Islet of Langerhans (tissue), 1 donor: ENCODE measurements around the gene PEMT.

Experiments used
- FAIRE-seq: peaks from one replicate; lab custom pipeline; 2011; peaks lifted over from hg19 to GRCh38; lab: Jason Lieb, UNC

PEMT gene

DNA sequence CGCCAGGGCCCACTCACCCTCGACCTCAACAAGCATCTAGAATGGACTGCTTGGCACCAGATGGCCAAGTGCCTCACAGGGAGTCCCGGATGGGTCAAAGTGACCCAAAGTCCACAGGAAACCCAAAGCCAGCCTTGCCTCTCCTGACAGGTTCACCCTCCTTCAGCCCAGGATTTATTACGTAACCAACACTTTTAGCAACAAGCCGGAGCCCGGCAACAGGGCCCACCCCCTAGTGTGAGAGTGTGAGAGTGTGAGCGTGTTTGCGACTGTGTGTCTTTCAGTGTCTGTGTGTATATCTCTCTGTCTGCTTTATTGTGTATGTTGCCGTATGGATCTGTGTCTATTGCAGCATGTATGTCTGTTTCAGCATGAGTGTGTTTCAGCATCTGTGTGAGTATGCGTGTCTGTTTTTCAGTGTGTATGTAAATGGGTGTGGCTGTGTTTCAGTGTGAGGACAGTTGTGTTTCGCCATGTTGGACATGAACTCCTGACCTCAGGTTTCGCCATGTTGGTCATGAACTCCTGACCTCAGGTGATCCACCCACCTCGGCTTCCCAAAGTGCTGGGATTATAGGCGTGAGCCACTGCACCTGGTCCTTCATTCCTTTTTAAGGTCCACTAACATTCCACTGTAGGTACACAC, 13.7 kb upstream of the PEMT start:
- FAIRE-seq: no peak

DNA sequence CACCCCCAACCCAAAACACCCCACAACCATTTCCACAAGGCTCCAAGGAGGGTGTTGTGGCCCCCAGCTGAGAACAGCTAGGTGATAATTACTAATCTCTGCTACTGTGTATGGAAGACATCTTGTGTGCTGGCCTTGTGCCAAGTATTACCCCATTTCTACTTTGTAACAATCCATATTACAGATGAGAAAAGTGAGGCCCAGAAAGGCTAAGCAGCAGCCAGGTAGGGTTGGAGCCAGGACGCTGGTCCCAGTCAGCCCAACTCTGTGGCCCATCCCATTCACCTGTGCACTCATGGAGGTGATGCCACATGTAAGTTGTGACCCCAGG, 12.4 kb upstream of the PEMT start:
- FAIRE-seq: no peak

DNA sequence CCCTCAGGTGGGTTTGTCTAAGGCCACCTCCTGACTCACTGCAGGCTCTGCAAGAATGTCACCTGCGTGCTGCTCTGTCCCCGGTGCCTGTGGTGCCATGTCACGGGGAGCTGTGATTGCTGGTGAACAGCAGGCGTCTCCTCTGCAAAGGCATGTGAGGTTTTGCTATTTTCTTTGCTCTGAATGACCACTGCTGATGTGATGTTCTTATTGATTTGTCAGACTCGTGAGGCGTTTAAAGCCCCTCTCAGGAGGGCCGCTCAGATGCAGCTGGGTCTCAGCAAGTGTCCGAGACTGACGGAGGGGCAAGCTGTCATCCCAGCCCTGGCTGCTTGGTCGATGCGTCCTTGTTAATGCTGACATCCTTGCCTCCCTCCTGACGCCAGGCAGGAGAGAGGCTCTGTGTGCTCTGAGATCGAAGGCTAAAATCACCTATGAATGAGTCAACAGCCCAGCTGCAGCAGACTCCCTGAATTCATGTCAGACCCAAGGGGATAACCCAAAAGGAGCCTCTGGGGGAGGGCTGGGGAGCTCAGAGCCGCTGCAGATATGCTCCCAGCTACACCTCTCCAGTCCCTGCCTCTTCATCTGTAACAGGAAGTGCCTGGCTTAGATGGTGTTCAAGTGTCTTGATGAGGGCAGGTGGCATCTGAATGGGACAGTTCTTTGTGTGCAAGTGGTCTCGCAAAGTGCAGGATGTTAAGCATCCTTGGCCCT, 11.8 kb upstream of the PEMT start:
- FAIRE-seq: no peak

DNA sequence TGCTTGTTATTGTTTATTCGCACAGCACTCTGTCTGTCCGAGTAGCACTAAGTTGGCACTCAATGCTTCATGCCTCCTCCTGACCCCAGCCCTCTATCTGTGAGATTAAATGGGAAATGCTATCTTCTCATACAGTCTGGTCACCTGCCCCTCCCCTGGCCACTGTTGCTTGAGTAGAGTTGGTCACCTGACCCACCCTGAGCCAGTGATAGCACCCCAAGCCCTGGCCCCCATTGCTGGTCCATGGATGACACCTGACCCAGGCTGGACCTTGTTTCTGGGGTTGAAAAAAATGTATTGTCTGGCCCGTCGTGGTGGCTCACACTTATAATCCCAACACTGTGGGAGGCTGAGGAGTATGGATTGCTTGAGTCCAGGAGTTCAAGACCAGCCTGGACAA, 8.5 kb upstream of the PEMT start:
- FAIRE-seq: no peak

DNA sequence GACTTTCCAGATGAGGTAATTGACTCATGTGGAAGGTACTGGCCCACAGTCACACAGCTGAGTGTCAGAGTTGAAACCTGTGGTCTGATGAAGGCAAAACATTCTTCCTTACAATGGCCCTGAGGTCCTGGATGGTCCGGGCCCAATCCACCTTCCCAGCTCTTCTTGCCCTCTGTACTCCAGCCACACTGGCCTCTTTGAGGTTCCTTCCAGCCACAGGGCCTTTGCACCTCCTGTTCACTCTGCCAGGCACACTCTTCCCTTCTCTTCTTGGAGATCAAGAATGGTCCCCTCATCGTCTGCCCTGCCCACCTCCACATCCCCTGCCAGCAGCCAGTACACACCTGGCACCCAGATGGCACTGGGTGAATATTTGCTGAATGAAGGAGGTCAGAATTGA, 6.5 kb upstream of the PEMT start:
- FAIRE-seq: no peak

DNA sequence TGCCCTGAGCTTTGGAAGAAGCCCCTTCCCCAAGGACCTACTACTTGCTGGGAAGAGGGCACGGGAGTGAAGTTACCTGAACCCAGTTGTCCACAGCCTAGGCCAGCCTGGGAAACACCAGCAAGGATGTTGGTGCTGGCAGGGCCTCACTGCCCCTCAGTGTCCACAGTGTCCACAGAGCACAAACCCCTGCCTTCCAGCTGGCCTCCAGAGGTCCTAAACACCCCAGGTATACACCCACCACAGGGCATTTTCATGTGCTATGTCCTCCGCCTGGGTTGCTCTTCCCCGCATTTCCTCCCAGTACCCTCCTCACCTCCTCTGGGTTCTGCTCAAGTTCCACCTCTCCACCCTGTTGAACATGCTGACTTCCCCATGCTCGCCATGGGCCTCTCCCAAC, 4.2 kb upstream of the PEMT start:
- no peak for FAIRE-seq

DNA sequence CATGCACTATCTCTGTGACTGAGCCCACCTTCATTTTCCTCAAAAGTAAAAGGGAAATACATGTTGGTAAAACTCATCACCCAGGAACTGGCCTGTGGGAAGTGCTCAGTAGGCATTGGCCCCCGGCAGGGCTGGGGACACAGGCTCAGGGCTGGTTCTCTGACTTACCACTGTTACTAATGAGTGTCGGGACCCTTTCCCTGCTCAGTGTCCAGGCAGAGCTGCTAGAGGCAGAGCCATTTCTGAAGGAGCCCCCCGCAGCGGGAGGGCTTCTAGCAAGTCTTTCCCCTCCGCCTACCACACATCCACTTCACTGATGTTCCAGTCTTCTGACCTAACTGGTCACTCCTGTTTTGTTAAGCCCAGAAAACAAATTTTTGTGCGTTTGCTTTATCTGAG, 1.7 kb upstream of the PEMT start:
- FAIRE-seq: no peak

DNA sequence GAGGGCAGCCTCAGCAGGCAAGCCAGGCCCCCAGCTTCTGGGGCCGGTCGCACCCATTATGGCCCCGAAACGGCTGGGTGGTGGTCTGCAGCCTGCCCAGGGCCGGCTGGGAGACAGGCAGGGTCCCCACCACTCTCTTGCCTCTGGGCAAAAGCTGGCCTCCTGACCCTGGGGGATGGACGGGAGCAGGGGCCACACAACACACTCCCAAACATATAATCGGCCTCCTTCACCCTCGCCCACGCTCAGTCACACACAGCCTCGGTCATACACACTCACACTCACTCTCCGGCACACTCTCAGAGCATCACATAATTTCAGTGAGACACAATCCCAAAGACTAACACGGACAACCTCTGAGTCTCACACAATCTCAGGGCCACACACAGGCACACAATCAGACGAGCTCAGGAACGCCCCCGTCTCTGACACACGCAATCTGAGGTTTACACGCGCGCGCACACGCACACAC, 589 bp downstream of the PEMT start:
- FAIRE-seq: no peak

DNA sequence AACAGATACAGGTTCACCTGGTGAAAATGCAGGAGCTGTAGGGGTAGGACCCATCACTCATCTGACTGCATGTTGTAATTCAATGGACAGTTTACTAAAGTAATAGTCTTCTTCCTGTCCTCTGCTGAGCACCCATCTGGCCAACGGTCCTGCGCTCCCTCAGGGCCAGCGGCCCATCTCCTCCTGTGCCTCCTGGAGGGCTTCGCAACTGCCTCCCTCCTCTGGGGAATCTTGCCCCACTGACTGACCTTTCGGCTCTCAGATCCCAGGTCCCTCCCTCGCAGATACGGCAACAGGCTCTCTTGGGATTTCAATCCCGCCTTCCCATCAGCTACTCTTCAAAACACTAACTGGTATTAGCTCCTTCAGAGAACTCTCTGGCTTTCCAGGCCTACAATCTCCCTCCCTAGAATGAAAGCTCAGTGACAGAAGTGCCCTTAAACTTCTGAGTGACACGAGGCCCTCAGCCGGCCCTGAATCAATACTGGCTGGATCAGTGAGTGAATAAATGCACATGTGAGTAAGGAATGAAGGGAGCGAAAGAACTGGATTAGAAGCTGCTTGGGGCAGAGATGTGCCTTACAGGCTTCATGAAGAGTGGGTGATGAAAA, 1.3 kb downstream of the PEMT start:
- no peak for FAIRE-seq

DNA sequence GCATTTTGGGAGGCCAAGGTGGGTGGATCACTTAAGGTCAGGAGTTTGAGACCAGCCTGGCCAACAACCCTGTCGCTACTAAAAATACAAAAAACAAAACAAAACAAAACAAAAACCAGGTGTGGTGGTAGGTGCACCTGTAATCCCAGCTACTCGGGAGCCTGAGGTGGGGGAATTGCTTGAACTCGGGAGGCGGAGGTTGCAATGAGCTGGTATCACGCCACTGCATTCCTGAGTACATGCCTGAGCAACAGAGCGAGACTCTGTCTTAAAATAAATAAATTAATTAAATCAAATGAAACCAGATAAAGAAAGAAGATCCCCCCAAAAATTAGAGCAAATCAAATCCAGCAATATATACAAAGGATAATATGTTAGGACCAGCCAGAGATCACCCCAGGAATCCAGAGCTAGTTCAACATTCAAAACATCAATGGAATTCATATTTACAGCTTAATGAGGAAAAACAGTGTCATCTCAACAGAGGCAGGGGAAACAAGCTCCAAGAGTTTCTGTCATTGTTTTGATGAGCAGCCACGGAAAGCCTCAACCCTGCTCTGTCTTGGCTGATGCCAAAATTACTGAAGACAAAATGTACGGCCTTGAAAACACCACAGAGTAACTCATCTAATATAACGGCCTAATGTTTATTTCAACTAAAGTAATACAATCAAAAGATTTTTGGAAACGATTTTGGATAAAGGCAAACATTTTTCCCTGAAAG, 3.7 kb downstream of the PEMT start:
- no peak for FAIRE-seq

DNA sequence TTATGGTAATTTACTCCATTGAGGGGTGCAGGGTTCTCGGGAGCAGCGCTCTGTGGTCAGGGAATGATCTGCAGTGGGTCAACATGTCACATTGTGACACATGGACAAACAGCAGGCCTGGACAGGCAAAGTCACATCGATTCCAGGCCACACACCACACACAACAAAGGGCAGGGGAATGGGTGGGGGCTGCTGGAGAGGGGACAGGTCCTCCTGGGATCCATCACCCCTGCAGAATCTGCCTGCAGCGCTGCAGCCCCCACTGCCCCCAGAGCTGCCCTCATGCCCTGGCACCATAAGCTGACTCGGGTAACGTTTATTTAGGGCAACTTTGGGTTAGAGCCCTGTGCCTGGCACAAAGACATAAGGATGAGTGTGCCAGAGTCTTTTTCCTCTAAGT, 9.1 kb downstream of the PEMT start:
- no peak for FAIRE-seq

DNA sequence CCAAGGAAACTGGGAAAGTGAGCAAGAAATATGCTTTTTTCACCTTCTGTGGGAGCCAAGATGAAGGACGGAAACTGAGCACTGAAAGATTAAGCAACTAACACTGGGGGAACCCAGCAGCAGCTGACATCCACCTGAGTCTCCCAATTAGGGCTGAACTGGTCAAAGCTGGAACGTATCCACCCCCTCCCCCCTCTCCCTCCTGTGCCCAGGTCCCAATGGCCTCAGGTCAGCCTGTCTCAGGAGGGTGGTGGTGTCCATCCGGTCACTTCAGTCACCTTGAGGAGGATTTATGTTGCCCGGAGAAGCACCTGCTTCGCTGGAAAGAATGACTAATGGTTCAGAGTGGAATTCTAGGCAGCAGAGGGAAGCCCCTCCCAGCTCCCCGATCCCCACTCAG, 10.0 kb downstream of the PEMT start:
- FAIRE-seq: no peak

DNA sequence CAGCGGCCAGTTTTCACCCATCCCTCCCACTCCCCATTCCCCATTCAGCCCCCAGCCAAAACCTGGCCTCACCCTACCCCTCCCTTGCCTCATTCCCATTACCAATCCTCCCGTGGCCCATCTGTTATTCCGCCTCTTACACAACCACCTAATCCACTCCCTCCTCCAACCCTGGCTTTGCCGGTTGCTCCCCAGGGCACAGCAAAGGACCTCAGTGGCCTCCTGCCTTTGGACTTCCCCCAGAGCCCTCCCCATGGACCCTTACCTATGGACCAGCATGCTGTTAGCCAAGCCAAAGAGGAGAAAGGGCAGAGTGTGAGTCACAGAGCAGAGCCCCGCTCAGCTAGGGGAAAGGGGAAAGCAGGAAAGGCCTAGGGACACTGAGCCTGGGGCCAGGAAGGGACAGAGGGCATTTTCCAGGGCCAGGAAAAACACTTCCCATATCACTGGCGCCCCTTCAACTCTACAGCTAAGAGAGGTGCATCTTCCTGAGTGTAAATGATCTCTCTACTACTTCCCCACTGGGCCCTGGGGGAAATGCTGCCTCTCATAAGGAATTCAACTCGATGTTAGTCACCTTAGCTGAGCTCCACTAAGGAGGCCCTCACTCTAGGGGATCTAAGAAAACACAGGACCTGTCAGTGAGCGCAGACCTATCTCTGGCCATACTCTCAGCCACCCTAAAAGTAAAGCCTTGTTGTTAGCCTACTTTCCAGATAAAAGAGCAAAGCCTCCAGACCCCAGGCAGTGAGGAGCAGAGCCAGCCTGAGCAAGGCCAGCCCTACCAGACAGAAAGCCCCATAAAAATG, 10.6 kb downstream of the PEMT start:
- no peak for FAIRE-seq

DNA sequence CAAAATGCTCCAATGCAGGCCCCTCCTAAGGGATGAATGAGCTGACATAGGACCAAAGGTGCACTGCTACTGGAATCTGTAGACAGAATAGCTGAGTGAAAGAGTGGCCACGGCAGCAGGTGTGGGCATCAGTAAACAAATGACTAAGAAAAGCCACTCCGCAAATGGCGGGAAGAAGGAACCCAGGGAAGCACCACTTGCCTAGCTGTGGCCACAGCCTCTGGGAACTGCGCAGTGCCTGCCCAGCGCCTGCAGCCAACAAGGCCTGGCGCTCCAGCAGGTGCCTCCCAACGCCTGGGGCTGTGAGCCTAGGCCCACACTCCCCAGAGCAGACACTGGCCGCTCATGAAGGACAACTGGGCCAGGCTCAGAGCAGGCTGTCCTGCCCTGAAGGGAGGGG, 11.8 kb downstream of the PEMT start:
- FAIRE-seq: no peak

DNA sequence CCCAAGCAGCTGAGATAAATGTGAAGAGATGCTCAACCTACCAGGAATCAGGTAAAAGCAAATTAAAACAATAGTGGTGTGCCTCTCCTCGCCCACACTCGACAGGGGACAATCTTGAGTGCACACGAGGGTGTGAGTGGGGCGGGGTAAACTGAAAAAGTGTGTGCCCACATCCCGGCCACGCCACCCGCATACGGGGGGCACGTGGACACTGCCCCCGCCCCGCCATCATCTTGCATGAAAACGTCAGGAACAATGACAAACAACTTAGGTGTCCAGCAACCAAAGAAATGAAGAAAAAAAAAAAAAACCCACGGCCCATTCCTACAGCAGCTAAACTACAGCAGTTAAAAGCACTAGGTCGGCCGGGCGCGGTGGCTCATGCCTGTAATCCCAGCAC, 14.1 kb downstream of the PEMT start:
- no peak for FAIRE-seq

DNA sequence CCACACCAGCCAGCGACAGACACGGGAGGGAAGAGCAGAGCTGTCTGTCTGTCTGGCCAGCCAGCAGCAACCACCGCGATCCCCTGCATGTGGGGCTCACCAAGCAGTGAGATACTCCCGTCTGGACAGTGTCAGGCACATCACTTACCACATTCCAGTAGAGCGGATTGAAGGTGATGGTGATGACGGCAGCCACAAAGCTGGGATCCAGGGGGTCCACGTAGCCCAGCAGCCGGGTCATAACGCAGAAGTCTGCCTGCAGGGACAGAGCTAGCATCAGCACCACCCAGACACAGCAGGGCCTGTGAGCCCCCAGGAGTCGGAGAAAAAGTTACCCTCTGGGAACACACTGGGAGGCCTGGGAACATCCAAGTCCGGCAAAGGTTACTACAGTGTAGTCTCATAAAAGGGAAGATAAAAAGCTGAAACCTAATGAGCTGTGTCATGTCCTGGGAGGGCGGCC, 14.7 kb downstream of the PEMT start:
- FAIRE-seq: no peak

DNA sequence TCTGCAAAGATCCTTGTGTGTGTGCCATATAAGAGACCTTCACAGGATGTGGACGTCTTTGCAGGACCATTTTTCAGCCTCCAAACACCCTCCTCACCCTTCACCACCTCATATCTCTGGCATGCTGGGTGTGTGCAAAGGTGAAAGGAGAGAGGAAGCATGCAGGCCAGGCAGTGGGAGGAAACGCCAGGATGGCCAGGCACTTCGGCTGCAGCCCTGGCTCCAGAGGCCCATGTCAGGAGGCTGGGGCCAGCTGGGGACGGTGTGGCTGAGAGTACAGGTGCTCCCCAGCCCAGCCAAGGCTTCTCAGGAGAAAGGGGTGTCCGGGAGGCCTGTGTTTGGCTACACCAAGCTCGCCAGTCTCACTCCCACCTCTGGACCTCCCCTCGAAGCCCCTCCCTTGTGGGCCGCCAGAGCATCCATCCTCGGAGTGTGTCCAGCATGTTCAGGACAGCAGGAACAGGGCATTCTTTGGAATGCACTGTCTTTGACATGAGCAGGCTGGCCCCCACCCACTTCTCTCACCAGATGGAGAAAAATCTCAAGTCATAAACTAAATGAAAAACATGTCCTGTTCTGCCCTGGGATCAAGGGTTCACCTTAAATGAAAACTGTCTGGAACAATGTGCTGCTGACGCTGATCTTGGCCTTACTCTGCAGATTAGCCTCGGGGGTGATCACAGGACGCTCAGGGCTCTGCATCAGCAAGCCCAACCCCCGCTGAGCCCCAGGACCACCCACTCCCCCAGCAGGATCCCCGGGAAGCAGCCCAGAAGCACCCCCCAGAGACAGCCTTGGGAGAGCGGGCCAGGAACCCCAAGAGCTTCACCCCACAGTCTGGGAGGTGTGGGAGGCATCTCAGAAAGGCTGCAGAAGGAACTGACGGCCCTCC, 15.9 kb downstream of the PEMT start:
- FAIRE-seq: no peak

DNA sequence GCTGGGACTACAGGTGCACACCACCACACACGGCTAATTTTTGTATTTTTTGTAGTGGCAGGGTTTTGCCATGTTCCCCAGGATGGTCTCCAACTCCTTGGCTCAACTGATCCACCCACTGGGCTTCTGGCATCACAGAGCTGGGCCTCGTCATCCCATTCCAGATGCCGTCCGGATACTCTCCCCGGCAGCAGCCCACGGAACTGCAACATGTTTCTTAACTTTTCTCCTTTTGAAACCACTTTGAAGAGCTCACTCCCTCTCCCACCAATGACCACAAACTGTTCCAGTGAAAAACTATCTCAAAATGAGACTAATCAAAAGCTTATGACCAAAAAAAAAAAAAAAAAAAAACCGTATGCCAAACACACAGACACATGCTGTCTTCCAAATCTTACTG, 17.6 kb downstream of the PEMT start:
- no peak for FAIRE-seq

DNA sequence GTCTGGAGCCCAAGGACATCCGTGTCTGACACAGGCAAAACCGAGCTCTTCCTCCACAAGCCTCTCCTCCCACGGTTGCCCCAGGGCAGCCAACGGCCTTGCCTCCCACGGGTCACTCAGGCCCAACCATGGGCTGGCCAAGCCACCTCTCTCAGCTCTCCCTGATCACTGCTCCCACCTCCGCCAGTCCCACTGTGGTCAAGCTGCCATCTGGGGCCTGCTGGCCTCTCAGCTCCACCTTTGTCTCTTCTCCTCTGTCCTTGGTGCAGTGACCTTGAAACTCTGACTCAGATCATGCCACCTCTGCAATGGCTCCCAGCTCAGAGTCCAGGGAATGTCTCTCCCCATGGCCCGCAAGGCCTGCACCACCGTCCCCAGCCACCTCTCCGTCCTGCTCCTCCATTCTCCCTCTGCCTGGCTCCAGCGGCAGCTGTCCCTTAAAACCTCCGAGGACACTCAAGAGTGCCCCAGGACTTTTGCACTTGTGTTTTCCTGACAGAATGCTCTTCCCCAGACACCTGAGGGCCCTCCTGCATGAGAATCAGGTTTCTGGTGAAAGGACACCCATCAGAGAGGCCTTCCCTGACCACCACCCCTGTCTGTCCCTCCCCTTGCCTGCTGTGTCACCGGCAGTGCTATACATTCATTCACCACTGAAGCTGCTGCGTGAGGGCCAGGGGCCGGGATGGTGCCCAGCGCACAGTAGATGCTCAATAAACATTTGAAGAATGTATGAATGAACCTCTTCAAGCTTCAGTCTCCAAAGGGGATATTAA, 19.3 kb downstream of the PEMT start:
- no peak for FAIRE-seq
